ENCODE results near the gene GLIPR1L2.
"Not testable (repeated sequence)": the region's sequence is repeated elsewhere in the genome, so short reads cannot be mapped to it uniquely, and the experiment has no call there.

Gene GLIPR1L2

DNA sequence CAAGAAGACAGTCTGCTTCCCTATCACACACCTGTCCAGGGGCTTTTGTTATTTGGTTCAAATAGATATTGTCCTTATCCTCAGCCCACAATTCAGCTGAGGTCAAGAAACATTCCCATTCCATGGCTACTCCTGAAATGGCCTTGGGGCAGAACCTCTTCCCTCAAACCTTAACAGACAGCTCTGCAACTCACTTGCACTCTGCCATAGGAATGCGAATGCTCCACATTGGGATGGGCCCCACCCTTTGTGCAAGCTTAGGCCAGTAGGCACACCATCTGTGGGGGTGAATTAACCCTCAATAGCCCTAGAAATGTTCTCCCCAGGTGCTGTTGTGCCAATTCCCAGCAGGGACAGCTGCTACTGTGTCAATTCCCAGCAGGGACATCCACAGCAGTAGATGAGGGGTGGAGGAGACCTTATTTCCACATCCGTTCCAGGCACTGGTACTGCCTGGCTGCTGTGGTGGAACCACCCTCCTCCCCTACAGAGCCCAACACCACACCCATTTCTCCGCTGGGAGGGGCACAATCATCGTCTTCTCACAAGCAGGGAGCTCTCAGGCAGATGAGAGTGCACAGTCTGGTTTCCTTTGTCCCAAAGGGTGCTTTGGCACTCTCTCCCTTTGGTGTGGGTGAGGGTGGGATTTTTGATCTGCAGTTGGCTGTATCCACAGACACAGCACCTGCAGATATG lies 47.3 kb downstream of the GLIPR1L2 start:
- Histone ChIP-seq H3K27ac (ENCODE audit: low read length) (no peak overlapping the region), H3K36me3 (replicated peaks; ENCODE audit: insufficient read depth, low read length) (no peaks in the 10 kb centered on the region), H3K79me2 (ENCODE audit: low read length) (no peaks in the 10 kb centered on the region), H3K9me3 (replicated peaks; ENCODE audit: insufficient read depth, low read length) (no peaks in the 10 kb centered on the region), H3K9me2 (replicated peaks; ENCODE audit: insufficient read depth, low read length) (no peaks in the 10 kb centered on the region), H3K27me3 (replicated peaks; ENCODE audit: insufficient read depth, low read length) (no peaks in the 10 kb centered on the region), H2AFZ (ENCODE audit: low read length) (no peak overlapping the region), H4K20me1 (ENCODE audit: insufficient read depth, low read length) (no peaks in the 10 kb centered on the region), H3K9ac (ENCODE audit: low read length) (no peak overlapping the region), H3F3A (ENCODE audit: insufficient read depth, low read length) (no peaks in the 10 kb centered on the region), H3K4me1 (ENCODE audit: low read length) (no peaks in the 10 kb centered on the region), H3K4me3 (ENCODE audit: low read length) (no peak overlapping the region), H3K4me2 (ENCODE audit: low read depth, low read length) (no peak overlapping the region)
- no peak for DNase-seq
- TF ChIP-seq EZH2phosphoT487 (IDR thresholded peaks at IDR 0.05; ENCODE audit: low read length) (no peak), EZH2 (optimal IDR thresholded peaks at IDR 0.05; ENCODE audit: low read depth, low read length) (no peak)
- TF ChIP-seq, protein P1, sequence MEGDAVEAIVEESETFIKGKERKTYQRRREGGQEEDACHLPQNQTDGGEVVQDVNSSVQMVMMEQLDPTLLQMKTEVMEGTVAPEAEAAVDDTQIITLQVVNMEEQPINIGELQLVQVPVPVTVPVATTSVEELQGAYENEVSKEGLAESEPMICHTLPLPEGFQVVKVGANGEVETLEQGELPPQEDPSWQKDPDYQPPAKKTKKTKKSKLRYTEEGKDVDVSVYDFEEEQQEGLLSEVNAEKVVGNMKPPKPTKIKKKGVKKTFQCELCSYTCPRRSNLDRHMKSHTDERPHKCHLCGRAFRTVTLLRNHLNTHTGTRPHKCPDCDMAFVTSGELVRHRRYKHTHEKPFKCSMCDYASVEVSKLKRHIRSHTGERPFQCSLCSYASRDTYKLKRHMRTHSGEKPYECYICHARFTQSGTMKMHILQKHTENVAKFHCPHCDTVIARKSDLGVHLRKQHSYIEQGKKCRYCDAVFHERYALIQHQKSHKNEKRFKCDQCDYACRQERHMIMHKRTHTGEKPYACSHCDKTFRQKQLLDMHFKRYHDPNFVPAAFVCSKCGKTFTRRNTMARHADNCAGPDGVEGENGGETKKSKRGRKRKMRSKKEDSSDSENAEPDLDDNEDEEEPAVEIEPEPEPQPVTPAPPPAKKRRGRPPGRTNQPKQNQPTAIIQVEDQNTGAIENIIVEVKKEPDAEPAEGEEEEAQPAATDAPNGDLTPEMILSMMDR (IDR thresholded peaks at IDR 0.05; ENCODE audit: low read length): no peak

DNA sequence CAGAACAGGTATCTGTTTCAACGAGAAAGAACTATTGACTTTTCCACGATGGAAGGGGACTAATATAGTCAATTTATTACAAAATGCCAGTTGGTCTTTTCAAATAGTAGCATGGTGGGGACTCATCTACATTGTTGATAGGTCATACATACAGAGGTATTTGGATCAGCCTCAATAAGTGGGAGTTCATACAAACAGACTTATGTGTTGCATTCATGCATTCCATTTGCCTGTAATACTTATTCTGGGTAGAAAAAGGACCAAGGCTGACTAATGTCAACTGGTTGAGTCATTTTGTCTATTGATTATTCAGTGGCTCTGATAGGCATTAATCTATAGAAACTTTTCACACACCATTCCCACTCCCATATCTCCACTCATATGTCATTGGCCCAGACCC lies 48.2 kb downstream of the GLIPR1L2 start:
- Histone ChIP-seq H3K9me2 (replicated peaks; ENCODE audit: insufficient read depth, low read length) (no peaks in the 10 kb centered on the region), H4K20me1 (ENCODE audit: insufficient read depth, low read length) (no peaks in the 10 kb centered on the region), H3K4me3 (ENCODE audit: low read length) (no peak overlapping the region), H3K9ac (ENCODE audit: low read length) (no peak overlapping the region), H3K27me3 (replicated peaks; ENCODE audit: insufficient read depth, low read length) (no peaks in the 10 kb centered on the region), H3K4me1 (ENCODE audit: low read length) (no peaks in the 10 kb centered on the region), H2AFZ (ENCODE audit: low read length) (no peak overlapping the region), H3K9me3 (replicated peaks; ENCODE audit: insufficient read depth, low read length) (no peaks in the 10 kb centered on the region), H3F3A (ENCODE audit: insufficient read depth, low read length) (no peaks in the 10 kb centered on the region), H3K4me2 (ENCODE audit: low read depth, low read length) (no peak overlapping the region), H3K27ac (ENCODE audit: low read length) (no peak overlapping the region), H3K36me3 (replicated peaks; ENCODE audit: insufficient read depth, low read length) (no peaks in the 10 kb centered on the region), H3K79me2 (ENCODE audit: low read length) (no peaks in the 10 kb centered on the region)
- TF ChIP-seq, protein P1 (IDR thresholded peaks at IDR 0.05; ENCODE audit: low read length): no peak
- TF ChIP-seq EZH2phosphoT487 (IDR thresholded peaks at IDR 0.05; ENCODE audit: low read length) (no peak), EZH2 (optimal IDR thresholded peaks at IDR 0.05; ENCODE audit: low read depth, low read length) (no peak)
- DNase-seq: no peak

DNA sequence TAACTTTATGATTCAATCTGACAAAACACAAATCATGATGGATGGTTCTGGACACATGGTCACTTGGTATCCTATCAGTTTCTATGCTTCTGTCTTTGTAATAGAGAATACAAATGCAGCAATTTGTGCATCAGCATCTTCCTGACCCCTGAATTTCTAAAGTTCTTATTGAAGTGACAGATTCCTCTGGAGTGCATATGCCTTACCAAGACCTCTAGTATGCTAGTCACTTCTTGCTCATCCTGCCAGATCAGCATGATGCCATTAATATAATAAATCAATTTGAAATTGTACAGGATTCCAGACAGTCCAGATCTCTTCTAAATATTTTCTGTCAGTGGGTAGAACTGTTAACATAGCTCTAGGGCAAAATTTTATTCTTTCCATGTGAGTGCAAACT lies 49.0 kb downstream of the GLIPR1L2 start:
- Histone ChIP-seq H4K20me1 (ENCODE audit: insufficient read depth, low read length) (no peaks in the 10 kb centered on the region), H3K4me1 (ENCODE audit: low read length) (no peaks in the 10 kb centered on the region), H3K27ac (ENCODE audit: low read length) (no peak overlapping the region), H3K9ac (ENCODE audit: low read length) (no peak overlapping the region), H3K27me3 (replicated peaks; ENCODE audit: insufficient read depth, low read length) (no peaks in the 10 kb centered on the region), H3K9me2 (replicated peaks; ENCODE audit: insufficient read depth, low read length) (no peaks in the 10 kb centered on the region), H3K4me3 (ENCODE audit: low read length) (no peak overlapping the region), H3K36me3 (replicated peaks; ENCODE audit: insufficient read depth, low read length) (no peaks in the 10 kb centered on the region), H3K9me3 (replicated peaks; ENCODE audit: insufficient read depth, low read length) (no peaks in the 10 kb centered on the region), H2AFZ (ENCODE audit: low read length) (no peak overlapping the region), H3K79me2 (ENCODE audit: low read length) (no peaks in the 10 kb centered on the region), H3F3A (ENCODE audit: insufficient read depth, low read length) (no peaks in the 10 kb centered on the region), H3K4me2 (ENCODE audit: low read depth, low read length) (no peak overlapping the region)
- TF ChIP-seq EZH2phosphoT487 (IDR thresholded peaks at IDR 0.05; ENCODE audit: low read length): no peak
- no peak for TF ChIP-seq EZH2 (optimal IDR thresholded peaks at IDR 0.05; ENCODE audit: low read depth, low read length)
- no peak for DNase-seq

DNA sequence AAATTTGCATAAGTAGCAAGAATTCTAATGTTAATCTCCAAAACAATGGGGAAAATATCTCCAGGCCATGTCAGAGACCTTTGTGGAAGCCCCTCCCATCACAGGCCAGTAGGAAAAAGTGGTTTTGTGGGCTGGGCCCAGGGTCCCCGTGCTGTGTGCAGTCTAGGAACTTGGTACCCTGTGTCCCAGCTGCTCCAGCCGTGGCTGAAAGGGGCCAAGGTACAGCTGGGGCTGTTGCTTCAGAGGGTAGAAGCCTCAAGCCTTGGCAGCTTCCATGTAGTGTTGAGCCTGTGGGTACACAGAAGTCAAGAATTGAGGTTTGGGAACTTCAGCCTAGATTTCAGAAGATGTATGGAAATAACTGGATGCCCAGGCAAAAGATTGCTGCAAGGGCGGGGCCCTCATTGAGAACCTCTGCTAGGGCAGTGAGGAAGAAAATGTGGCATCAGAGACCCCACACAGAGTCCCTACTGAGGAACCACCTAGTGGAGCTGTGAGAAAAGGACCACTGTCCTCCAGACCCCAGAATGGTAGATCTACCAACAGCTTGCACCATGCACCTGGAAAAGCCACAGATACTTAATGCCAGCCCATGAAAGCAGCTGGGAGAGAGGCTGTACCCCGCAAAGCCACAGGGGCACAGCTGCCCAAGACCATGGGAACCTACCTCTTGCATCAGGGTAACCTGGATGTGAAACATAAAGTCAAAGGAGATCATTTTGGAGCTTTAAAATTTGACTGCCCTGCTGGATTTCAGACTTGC lies 51.0 kb downstream of the GLIPR1L2 start:
- not testable (repeated sequence) for H3K9me3 ChIP-seq (replicated peaks; ENCODE audit: insufficient read depth, low read length); H3K79me2 ChIP-seq (ENCODE audit: low read length); H3F3A ChIP-seq (ENCODE audit: insufficient read depth, low read length); H3K4me3 ChIP-seq (ENCODE audit: low read length); H3K27me3 ChIP-seq (replicated peaks; ENCODE audit: insufficient read depth, low read length); H3K27ac ChIP-seq (ENCODE audit: low read length); H3K4me1 ChIP-seq (ENCODE audit: low read length); H3K9ac ChIP-seq (ENCODE audit: low read length); H4K20me1 ChIP-seq (ENCODE audit: insufficient read depth, low read length); H3K4me2 ChIP-seq (ENCODE audit: low read depth, low read length); DNase-seq; H2AFZ ChIP-seq (ENCODE audit: low read length); H3K9me2 ChIP-seq (replicated peaks; ENCODE audit: insufficient read depth, low read length); H3K36me3 ChIP-seq (replicated peaks; ENCODE audit: insufficient read depth, low read length)

DNA sequence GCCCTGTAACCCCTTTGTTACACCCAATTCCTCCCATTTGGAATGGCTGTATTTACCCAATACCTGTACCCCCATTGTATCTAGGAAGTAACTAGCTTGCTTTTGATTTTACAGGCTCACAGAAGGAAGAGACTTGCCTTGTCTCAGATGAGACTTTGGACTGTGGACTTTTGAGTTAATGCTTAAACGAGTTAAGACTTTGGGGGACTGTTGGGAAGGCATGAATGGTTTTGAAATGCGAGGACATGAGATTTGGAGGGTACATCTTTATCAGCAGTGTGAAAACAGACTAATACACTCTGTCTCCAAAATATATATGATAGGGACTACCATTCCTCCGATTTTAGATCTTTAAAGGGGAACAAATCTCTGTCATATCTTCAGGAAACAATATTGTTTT lies 51.6 kb downstream of the GLIPR1L2 start:
- not testable (repeated sequence) for H3K36me3 ChIP-seq (replicated peaks; ENCODE audit: insufficient read depth, low read length); H3K4me2 ChIP-seq (ENCODE audit: low read depth, low read length)

More for the DNA sequence above, 51.6 kb downstream of the GLIPR1L2 start:
- not testable (repeated sequence) for H3K4me3 ChIP-seq (ENCODE audit: low read length); H3F3A ChIP-seq (ENCODE audit: insufficient read depth, low read length); H2AFZ ChIP-seq (ENCODE audit: low read length); H3K9me3 ChIP-seq (replicated peaks; ENCODE audit: insufficient read depth, low read length); DNase-seq; H3K79me2 ChIP-seq (ENCODE audit: low read length); H3K27me3 ChIP-seq (replicated peaks; ENCODE audit: insufficient read depth, low read length); H3K9ac ChIP-seq (ENCODE audit: low read length); H3K9me2 ChIP-seq (replicated peaks; ENCODE audit: insufficient read depth, low read length); H3K27ac ChIP-seq (ENCODE audit: low read length); H3K4me1 ChIP-seq (ENCODE audit: low read length); H4K20me1 ChIP-seq (ENCODE audit: insufficient read depth, low read length)

Data from MM.1S (cell line).